Neural crest cell (in vitro differentiated cells): ENCODE results near the gene TTR. TPM values are rescaled to one million over a fixed set of nuclear protein-coding genes. Genes with fewer than 3 reads are reported as not detected.

Experiments
- DNase-seq: peaks from one replicate; pipeline ENCODE4 v3.0.0; 2021; ENCODE audit warnings: low read depth, mixed read lengths, low spot score
- H3K27ac Mint-ChIP-seq: one replicate; pipeline ENCODE4 v1.8.0; 2021; ENCODE audit warnings: mild to moderate bottlenecking, mixed read lengths; ENCODE audit not compliant: unreplicated experiment
- H3K27me3 Mint-ChIP-seq: 2 replicates; pipeline ENCODE4 v1.8.0; 2021; ENCODE audit warnings: low read depth, mild to moderate bottlenecking, mixed read lengths
- H3K36me3 Mint-ChIP-seq: 2 replicates; pipeline ENCODE4 v1.8.0; 2021; ENCODE audit warnings: low read depth, mild to moderate bottlenecking, mixed read lengths
- H3K4me1 Mint-ChIP-seq: 2 replicates; pipeline ENCODE4 v1.8.0; 2021; ENCODE audit warnings: mixed read lengths
- H3K4me3 Mint-ChIP-seq: one replicate; pipeline ENCODE4 v1.8.0; 2021; ENCODE audit warnings: mild to moderate bottlenecking, mixed read lengths
- H3K9me3 Mint-ChIP-seq: 2 replicates; pipeline ENCODE4 v1.8.0; 2021; ENCODE audit warnings: mixed read lengths
- total RNA-seq: library from RNA; stranded (reverse); gene quantifications from 2 replicates; pipeline ENCODE4 v1.2.1, GENCODE V29; 2021
- TF ChIP-seq, protein P1 (sequence below): fragments of 200-600 bp; sonication (generic); conservative IDR thresholded peaks from 2 replicates; pipeline ENCODE4 v1.5.0; 2021; ENCODE audit warnings: antibody characterized with exemption, mild to moderate bottlenecking

The TTR gene
- total RNA-seq, 1 donor from 2014 or later, result not detected

DNA sequence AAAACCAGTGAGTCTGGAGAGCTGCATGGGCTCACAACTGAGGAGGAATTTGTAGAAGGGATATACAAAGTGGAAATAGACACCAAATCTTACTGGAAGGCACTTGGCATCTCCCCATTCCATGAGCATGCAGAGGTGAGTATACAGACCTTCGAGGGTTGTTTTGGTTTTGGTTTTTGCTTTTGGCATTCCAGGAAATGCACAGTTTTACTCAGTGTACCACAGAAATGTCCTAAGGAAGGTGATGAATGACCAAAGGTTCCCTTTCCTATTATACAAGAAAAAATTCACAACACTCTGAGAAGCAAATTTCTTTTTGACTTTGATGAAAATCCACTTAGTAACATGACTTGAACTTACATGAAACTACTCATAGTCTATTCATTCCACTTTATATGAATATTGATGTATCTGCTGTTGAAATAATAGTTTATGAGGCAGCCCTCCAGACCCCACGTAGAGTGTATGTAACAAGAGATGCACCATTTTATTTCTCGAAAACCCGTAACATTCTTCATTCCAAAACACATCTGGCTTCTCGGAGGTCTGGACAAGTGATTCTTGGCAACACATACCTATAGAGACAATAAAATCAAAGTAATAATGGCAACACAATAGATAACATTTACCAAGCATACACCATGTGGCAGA lies 3.6 kb downstream of the TTR start:
- Mint-ChIP-seq H3K27ac (peak overlapping the region; percentile 81), H3K4me3 (no peak overlapping the region)

DNA sequence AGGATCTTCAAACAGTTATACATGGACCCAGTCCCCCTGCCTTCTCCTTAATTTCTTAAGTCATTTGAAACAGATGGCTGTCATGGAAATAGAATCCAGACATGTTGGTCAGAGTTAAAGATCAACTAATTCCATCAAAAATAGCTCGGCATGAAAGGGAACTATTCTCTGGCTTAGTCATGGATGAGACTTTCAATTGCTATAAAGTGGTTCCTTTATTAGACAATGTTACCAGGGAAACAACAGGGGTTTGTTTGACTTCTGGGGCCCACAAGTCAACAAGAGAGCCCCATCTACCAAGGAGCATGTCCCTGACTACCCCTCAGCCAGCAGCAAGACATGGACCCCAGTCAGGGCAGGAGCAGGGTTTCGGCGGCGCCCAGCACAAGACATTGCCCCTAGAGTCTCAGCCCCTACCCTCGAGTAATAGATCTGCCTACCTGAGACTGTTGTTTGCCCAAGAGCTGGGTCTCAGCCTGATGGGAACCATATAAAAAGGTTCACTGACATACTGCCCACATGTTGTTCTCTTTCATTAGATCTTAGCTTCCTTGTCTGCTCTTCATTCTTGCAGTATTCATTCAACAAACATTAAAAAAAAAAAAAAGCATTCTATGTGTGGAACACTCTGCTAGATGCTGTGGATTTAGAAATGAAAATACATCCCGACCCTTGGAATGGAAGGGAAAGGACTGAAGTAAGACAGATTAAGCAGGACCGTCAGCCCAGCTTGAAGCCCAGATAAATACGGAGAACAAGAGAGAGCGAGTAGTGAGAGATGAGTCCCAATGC lies 4.6 kb downstream of the TTR start:
- DNase-seq, result no peak
- peaks cover 29% of the 10 kb centered on the region for H3K4me1 Mint-ChIP-seq
- TF ChIP-seq, protein P1, sequence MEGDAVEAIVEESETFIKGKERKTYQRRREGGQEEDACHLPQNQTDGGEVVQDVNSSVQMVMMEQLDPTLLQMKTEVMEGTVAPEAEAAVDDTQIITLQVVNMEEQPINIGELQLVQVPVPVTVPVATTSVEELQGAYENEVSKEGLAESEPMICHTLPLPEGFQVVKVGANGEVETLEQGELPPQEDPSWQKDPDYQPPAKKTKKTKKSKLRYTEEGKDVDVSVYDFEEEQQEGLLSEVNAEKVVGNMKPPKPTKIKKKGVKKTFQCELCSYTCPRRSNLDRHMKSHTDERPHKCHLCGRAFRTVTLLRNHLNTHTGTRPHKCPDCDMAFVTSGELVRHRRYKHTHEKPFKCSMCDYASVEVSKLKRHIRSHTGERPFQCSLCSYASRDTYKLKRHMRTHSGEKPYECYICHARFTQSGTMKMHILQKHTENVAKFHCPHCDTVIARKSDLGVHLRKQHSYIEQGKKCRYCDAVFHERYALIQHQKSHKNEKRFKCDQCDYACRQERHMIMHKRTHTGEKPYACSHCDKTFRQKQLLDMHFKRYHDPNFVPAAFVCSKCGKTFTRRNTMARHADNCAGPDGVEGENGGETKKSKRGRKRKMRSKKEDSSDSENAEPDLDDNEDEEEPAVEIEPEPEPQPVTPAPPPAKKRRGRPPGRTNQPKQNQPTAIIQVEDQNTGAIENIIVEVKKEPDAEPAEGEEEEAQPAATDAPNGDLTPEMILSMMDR, result no peak
- H3K4me3 Mint-ChIP-seq, result peak overlapping the region; percentile 3
- no peaks in the 10 kb centered on the region for H3K27me3 Mint-ChIP-seq
- no peaks in the 10 kb centered on the region for H3K9me3 Mint-ChIP-seq
- peak overlapping the region; percentile 81 for H3K27ac Mint-ChIP-seq
- no peaks in the 10 kb centered on the region for H3K36me3 Mint-ChIP-seq

More for the DNA sequence above, 3.6 kb downstream of the TTR start:
- peaks cover 3% of the 10 kb centered on the region for H3K9me3 Mint-ChIP-seq
- no peaks in the 10 kb centered on the region for H3K36me3 Mint-ChIP-seq
- peaks cover 31% of the 10 kb centered on the region for H3K4me1 Mint-ChIP-seq
- H3K27me3 Mint-ChIP-seq, result no peaks in the 10 kb centered on the region
- no peak for DNase-seq
- TF ChIP-seq, protein P1, result no peak

DNA sequence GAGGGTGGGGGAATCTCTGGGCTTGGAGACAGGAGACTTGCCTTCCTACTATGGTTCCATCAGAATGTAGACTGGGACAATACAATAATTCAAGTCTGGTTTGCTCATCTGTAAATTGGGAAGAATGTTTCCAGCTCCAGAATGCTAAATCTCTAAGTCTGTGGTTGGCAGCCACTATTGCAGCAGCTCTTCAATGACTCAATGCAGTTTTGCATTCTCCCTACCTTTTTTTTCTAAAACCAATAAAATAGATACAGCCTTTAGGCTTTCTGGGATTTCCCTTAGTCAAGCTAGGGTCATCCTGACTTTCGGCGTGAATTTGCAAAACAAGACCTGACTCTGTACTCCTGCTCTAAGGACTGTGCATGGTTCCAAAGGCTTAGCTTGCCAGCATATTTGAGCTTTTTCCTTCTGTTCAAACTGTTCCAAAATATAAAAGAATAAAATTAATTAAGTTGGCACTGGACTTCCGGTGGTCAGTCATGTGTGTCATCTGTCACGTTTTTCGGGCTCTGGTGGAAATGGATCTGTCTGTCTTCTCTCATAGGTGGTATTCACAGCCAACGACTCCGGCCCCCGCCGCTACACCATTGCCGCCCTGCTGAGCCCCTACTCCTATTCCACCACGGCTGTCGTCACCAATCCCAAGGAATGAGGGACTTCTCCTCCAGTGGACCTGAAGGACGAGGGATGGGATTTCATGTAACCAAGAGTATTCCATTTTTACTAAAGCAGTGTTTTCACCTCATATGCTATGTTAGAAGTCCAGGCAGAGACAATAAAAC lies 6.5 kb downstream of the TTR start:
- Mint-ChIP-seq H3K27ac (no peak overlapping the region), H3K27me3 (no peaks in the 10 kb centered on the region), H3K4me3 (no peak overlapping the region), H3K4me1 (peaks cover 19% of the 10 kb centered on the region), H3K9me3 (no peaks in the 10 kb centered on the region), H3K36me3 (no peaks in the 10 kb centered on the region)
- TF ChIP-seq, protein P1, result no peak
- DNase-seq, result no peak

DNA sequence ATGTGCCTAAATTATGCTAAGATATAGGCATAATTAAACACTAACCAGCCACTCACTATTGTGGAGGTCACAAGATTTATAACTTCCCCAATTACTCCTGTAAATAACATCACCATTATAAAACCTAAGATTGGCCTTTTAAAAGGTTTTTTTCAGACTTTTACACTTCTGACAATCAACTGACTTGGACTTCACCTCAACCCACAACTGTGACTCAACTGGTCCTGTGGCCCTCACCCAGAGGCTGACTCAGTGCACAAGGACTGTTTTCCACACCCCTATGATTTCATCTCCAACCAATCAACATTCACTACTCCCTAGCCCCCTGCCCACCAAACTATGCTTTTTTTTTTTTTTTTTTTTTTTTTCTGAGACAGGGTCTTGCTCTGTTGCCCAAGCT lies 11.6 kb downstream of the TTR start:
- no peak for DNase-seq
- no peaks in the 10 kb centered on the region for H3K27me3 Mint-ChIP-seq
- no peaks in the 10 kb centered on the region for H3K36me3 Mint-ChIP-seq
- H3K9me3 Mint-ChIP-seq, result no peaks in the 10 kb centered on the region
- TF ChIP-seq, protein P1, result no peak
- no peak overlapping the region for H3K4me3 Mint-ChIP-seq
- H3K27ac Mint-ChIP-seq, result no peak overlapping the region
- peaks cover 5% of the 10 kb centered on the region for H3K4me1 Mint-ChIP-seq

DNA sequence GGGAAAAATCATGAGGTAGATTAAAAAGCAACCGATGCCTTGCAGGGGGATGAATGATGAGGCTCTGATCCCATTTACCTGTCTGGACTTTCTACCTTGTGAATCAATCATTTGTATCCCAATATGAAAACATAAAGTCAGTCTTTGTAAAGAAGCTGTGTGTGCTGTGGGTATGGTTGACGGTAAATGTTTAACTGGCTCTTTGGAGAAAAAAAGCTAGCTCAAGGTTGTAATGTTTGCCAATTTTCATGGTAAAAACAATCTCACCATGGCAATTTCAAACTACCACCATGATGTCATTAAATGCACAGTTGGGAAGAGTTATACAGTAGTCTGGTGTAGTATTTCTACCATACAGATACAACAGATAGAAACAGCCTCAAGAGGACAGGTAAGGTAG lies 14.6 kb downstream of the TTR start:
- H3K4me1 Mint-ChIP-seq, result peaks cover 13% of the 10 kb centered on the region
- H3K4me3 Mint-ChIP-seq, result no peak overlapping the region
- H3K27ac Mint-ChIP-seq, result no peak overlapping the region
- no peaks in the 10 kb centered on the region for H3K27me3 Mint-ChIP-seq
- H3K9me3 Mint-ChIP-seq, result no peaks in the 10 kb centered on the region
- no peak for DNase-seq
- TF ChIP-seq, protein P1, result no peak
- H3K36me3 Mint-ChIP-seq, result no peaks in the 10 kb centered on the region
